Gastrocnemius medialis (tissue), 4 donors: ENCODE data around the gene PTPRN2.

ENCODE experiments used
- CTCF ChIP-seq, 5 experiments: fragments of 450-650 bp in 3 of 5; fragments of 200-600 bp in 2 of 5; sonication (generic) in 2 of 5; IDR thresholded peaks in 4 of 5; conservative IDR thresholded peaks in 1 of 5; 1 replicate in 4 of 5; 2 replicates in 1 of 5; pipeline ENCODE4 v1.5.1; 2016 to 2019; ENCODE audit warnings: antibody characterized with exemption in 5 of 5, mild to moderate bottlenecking in 3 of 5, moderate library complexity in 3 of 5
- POLR2A ChIP-seq, 2 donors: fragments of 450-650 bp; IDR thresholded peaks; one replicate each; pipeline ENCODE4 v1.6.1; 2017; ENCODE audit warnings: antibody characterized with exemption in 2 of 2, mild to moderate bottlenecking in 2 of 2, moderate library complexity in 2 of 2

- TF ChIP-seq CTCF (IDR thresholded peaks at IDR 0.05 in 4 of 5, conservative IDR thresholded peaks at IDR 0.05 in 1 of 5) (no peak), POLR2A (IDR thresholded peaks at IDR 0.05) (no peak)
Measured at GRCh38 chr7:157825325-157825724, 762.3 kb downstream of the PTPRN2 start.
